HG03139 (cell line): ENCODE measurements around the gene STARD3.
"Not testable (repeated sequence)": the region's sequence is repeated elsewhere in the genome, so short reads cannot be mapped to it uniquely, and the experiment has no call there.

ENCODE experiments used
- ATAC-seq: cut with Tn5 transposase; IDR thresholded peaks from one replicate; pipeline ENCODE4 v1.9.1; 2021; ENCODE audit not compliant: unreplicated experiment

STARD3 gene

DNA sequence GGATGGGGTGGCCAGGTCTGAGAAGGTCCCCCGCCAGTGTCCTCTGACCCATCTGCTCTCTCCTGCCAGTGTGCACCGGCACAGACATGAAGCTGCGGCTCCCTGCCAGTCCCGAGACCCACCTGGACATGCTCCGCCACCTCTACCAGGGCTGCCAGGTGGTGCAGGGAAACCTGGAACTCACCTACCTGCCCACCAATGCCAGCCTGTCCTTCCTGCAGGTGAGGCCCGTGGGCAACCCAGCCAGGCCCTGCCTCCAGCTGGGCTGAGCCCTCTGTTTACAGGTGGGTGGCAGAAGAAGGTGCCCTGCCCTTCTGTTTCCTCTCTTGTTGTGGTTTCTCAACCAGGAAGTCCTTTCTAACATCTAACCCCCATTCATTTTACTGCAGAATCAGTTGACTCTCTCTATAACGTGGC, 70.0 kb downstream of the STARD3 start:
- no peak for ATAC-seq

DNA sequence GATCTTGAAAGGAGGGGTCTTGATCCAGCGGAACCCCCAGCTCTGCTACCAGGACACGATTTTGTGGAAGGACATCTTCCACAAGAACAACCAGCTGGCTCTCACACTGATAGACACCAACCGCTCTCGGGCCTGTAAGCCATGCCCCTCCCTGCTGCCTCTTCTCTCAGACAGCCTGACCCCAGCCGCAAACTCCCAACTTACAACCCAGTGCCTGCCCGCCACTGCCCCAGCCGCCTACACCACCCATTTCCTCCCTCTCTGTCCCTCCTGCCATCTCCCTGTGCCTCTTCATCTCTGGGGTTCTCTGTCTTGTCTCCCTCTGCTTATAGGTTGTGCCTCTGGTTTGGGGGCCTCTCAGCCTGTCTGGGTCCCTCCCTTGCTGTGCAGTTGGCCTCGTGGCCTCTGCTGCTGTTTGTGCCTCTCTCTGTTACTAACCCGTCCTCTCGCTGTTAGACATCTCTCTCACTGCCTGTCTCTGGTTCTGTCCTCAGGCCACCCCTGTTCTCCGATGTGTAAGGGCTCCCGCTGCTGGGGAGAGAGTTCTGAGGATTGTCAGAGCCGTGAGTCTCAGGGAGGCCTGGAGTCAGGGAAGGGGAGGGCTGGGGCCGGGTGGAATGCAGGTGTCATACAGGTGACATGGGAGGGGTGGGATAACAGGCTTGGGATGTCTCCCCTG, 72.5 kb downstream of the STARD3 start:
- ATAC-seq = no peak

DNA sequence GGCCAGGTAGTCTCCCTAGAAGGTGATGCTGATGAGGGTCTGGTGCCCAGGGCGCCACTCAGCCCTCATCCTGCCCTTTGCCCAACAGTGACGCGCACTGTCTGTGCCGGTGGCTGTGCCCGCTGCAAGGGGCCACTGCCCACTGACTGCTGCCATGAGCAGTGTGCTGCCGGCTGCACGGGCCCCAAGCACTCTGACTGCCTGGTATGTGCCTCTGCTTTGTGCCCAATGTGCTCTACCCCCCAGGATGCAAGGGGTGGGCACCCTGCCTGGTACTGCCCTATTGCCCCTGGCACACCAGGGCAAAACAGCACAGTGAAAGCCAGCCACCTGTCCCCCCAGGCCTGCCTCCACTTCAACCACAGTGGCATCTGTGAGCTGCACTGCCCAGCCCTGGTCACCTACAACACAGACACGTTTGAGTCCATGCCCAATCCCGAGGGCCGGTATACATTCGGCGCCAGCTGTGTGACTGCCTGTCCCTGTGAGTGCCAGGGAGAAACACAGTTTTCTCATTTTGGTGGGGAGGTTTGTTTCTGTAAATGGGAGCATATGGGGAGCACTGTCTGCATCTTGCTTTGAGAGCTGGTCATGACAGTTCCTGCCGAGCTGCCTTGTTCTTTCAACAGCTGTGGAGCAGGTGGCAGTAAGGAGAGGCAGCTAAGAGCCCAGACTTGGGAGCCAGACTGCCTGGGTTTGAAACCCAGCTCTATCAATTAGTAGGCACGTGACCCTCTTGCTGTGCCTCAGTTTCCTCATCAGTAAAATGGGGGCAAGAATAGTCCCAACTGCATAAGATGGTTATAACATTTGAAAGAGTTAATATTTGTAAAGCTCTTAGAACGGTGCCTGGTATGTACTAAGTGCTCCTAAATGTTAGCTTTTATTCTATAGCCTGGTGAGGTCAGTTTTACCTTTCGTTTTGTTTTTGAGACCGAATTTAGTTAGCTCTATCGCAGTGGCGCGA, 73.3 kb downstream of the STARD3 start:
- ATAC-seq = no peak

- not testable (repeated sequence) for ATAC-seq
These were observed 74.1 kb downstream of the STARD3 start for GRCh38 chr17:39711071-39711470.

GRCh38 chr17:39711851-39712250, 74.9 kb downstream of the STARD3 start:
- ATAC-seq = no peak
